Smooth muscle cell (in vitro differentiated cells): ENCODE measurements around the gene TTYH3. TPM values are rescaled to one million over a fixed set of nuclear protein-coding genes. Genes with fewer than 3 reads are reported as not detected.
"Not testable (repeated sequence)": the region's sequence is repeated elsewhere in the genome, so short reads cannot be mapped to it uniquely, and the experiment has no call there.

Source experiments
- DNase-seq: peaks from one replicate; lab custom pipeline; 2025; ENCODE audit not compliant: unreplicated experiment; lab: John Stamatoyannopoulos, UW
- H2AFZ ChIP-seq: fragments of 200-600 bp; sonication (generic); 2 replicates; pipeline ENCODE4 v1.6.0; 2016; ENCODE audit warnings: antibody characterized with exemption, low read depth, mild to moderate bottlenecking
- H3F3A ChIP-seq: fragments of 200-600 bp; sonication (generic); 2 replicates; pipeline ENCODE4 v1.6.0; 2017; ENCODE audit warnings: antibody characterized with exemption, low read depth
- H3K27ac ChIP-seq: fragments of 200-600 bp; sonication (generic); 2 replicates; pipeline ENCODE4 v1.5.1; 2016; ENCODE audit warnings: low read depth, mild to moderate bottlenecking
- H3K27me3 ChIP-seq: fragments of 200-600 bp; sonication (generic); 2 replicates; pipeline ENCODE4 v1.6.1; 2016; ENCODE audit warnings: low read depth, mild to moderate bottlenecking
- H3K36me3 ChIP-seq: fragments of 200-600 bp; sonication (generic); 2 replicates; pipeline ENCODE4 v1.5.1; 2016; ENCODE audit warnings: low read depth
- H3K4me1 ChIP-seq: fragments of 200-600 bp; sonication (generic); 2 replicates; pipeline ENCODE4 v1.5.1; 2016; ENCODE audit warnings: low read depth
- H3K4me2 ChIP-seq: fragments of 200-600 bp; sonication (generic); 2 replicates; pipeline ENCODE4 v1.6.0; 2016; ENCODE audit warnings: mild to moderate bottlenecking
- H3K4me3 ChIP-seq: fragments of 200-600 bp; sonication (generic); 2 replicates; pipeline ENCODE4 v1.5.1; 2016; ENCODE audit warnings: mild to moderate bottlenecking
- H3K79me2 ChIP-seq: fragments of 200-600 bp; sonication (generic); 2 replicates; pipeline ENCODE4 v1.6.0; 2016; ENCODE audit warnings: low read depth, mild to moderate bottlenecking
- H3K9ac ChIP-seq: fragments of 200-600 bp; sonication (generic); 2 replicates; pipeline ENCODE4 v1.6.0; 2016; ENCODE audit warnings: low read depth
- H3K9me3 ChIP-seq: fragments of 200-600 bp; sonication (generic); replicated peaks from 2 replicates; pipeline ENCODE4 v1.5.1; 2016; ENCODE audit warnings: low read depth
- H4K20me1 ChIP-seq: fragments of 200-600 bp; sonication (generic); 2 replicates; pipeline ENCODE4 v1.6.0; 2016; ENCODE audit warnings: low read depth
- WGBS: methylation state at CpG from one replicate; pipeline ENCODE4 v1.1.7; 2016; ENCODE audit warnings: low lambda C conversion rate; 5-methylcytosine and 5-hydroxymethylcytosine counted together
- polyA plus RNA-seq: library from polyadenylated mRNA; unstranded; fragments of >200 nt; fragmentation: Nextera tagmentation; extraction: Ambion mirVana; gene quantifications from 2 replicates; pipeline ENCODE4 v1.2.1, GENCODE V29; 2016
- total RNA-seq: library from RNA; depleted of rRNA; stranded (reverse); fragments of >200 nt; gene quantifications from 2 replicates; pipeline ENCODE4 v1.2.3, GENCODE V29; 2014
- TF ChIP-seq, protein P1 (sequence below): fragments of 200-600 bp; sonication (generic); IDR thresholded peaks from 2 replicates; pipeline ENCODE4 v1.5.1; 2017; ENCODE audit warnings: borderline replicate concordance, mild to moderate bottlenecking, antibody characterized with exemption; ENCODE audit not compliant: insufficient read depth, poor library complexity, severe bottlenecking

TTYH3 gene
- total and polyA plus RNA-seq, 2 experiments from 2014 or later: 51.5 to 179 TPM

DNA sequence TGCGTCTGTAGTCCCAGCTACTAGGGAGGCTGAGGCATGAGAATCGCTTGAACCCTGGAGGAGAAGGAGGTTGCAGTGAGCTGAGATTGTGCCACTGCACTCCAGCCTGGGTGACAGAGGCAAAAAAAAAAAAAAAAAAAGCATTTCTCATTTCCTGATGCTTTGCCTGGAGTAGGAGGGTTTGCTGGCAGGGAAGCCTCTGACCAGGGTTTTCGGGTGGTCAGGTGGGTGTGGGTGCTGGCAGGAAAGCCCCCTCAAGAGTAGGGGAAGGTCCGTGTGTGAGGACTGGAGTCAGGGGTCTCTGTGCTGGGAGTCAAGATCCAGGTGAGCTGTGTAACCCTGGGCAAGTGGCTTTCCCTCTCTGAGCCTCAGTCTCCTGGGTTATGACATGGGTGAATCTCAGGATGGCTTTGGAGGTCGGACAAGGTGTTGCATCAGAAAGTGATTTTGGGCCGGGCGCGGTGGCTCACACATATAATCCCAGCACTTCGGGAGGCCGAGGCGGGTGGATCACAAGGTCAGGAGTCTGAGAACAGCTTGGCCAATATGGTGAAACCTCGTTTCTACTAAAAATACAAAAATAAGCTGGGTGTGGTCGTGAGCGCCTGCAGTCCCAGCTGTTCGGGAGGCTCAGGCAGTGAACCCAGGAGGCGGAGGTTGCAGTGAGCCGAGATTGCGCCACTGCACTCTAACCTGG is 59.4 kb downstream of the TTYH3 start:
- Histone ChIP-seq H3K4me3 (no peak overlapping the region), H3K9me3 (no peaks in the 10 kb centered on the region), H3K4me2 (no peak overlapping the region), H3K27me3 (peaks cover 20% of the 10 kb centered on the region), H3K36me3 (no peaks in the 10 kb centered on the region), H3K27ac (no peak overlapping the region), H3K4me1 (no peaks in the 10 kb centered on the region), H4K20me1 (no peaks in the 10 kb centered on the region), H3K9ac (no peak overlapping the region), H3F3A (no peaks in the 10 kb centered on the region), H2AFZ (no peak overlapping the region), H3K79me2 (no peaks in the 10 kb centered on the region)
- TF ChIP-seq, protein P1, sequence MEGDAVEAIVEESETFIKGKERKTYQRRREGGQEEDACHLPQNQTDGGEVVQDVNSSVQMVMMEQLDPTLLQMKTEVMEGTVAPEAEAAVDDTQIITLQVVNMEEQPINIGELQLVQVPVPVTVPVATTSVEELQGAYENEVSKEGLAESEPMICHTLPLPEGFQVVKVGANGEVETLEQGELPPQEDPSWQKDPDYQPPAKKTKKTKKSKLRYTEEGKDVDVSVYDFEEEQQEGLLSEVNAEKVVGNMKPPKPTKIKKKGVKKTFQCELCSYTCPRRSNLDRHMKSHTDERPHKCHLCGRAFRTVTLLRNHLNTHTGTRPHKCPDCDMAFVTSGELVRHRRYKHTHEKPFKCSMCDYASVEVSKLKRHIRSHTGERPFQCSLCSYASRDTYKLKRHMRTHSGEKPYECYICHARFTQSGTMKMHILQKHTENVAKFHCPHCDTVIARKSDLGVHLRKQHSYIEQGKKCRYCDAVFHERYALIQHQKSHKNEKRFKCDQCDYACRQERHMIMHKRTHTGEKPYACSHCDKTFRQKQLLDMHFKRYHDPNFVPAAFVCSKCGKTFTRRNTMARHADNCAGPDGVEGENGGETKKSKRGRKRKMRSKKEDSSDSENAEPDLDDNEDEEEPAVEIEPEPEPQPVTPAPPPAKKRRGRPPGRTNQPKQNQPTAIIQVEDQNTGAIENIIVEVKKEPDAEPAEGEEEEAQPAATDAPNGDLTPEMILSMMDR: no peak
- WGBS: 97% methylated on average over 18 of the region's 18 CpGs
- no peak for DNase-seq

DNA sequence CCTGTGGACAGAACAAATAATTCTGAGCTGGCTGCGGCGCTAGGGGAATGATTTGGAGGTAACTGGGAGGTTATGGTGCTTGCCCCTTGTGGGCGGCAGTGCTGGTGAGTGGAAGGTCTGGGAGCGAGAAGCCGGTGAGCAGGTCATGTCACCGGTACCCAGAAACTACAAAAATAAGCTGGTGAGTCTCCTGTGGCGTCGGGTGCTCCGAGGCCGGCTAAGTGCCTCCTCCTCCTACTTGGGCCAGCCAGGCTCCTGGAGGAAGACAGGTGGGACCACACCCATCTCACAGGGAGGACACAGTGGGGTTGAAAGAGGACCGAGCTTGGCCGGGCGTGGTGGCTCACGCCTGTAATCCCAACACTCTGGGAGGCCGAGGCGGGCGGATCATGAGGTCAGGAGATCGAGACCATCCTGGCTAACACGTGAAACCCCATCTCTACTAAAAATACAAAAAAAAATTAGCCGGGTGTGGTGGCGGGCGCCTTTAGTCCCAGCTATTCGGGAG is 60.2 kb downstream of the TTYH3 start:
- not testable (repeated sequence) for H3K27ac ChIP-seq, H3K4me3 ChIP-seq, DNase-seq, H3K79me2 ChIP-seq, H3K9me3 ChIP-seq, H3K36me3 ChIP-seq, H4K20me1 ChIP-seq, H3K4me2 ChIP-seq, H3K4me1 ChIP-seq, H3K9ac ChIP-seq, H3F3A ChIP-seq, H2AFZ ChIP-seq
- 96% methylated on average over 23 of the region's 23 CpGs for WGBS
- H3K27me3 ChIP-seq: peaks cover 20% of the 10 kb centered on the region

DNA sequence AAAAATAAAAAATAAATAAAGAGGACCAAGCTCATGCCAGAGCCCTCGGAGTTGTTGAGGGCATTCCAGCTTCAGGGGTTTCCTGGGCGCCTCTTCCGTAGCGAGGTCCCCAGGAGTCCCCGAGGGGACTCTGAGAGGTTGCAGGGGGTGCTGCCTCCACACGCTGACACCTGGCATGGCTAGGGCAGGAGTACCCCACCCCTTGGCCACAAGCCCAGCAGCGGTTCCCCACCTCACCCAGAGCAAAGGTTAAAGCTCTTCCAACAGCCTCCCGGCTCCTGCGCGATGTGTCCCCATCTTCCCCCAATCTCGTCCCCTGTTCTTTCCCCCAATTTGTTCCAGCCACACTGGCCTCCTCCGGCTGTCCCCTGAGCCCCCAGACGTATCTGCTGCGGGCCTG is 60.8 kb downstream of the TTYH3 start:
- Histone ChIP-seq H3K4me3 (no peak overlapping the region), H3K4me2 (no peak overlapping the region), H3K9ac (no peak overlapping the region), H4K20me1 (no peaks in the 10 kb centered on the region), H3F3A (no peaks in the 10 kb centered on the region), H3K27me3 (peaks cover 19% of the 10 kb centered on the region), H3K27ac (no peak overlapping the region), H3K9me3 (no peaks in the 10 kb centered on the region), H3K36me3 (no peaks in the 10 kb centered on the region), H2AFZ (no peak overlapping the region), H3K4me1 (no peaks in the 10 kb centered on the region), H3K79me2 (no peaks in the 10 kb centered on the region)
- TF ChIP-seq, protein P1: no peak
- WGBS: 97% methylated on average over 14 of the region's 14 CpGs
- no peak for DNase-seq

DNA sequence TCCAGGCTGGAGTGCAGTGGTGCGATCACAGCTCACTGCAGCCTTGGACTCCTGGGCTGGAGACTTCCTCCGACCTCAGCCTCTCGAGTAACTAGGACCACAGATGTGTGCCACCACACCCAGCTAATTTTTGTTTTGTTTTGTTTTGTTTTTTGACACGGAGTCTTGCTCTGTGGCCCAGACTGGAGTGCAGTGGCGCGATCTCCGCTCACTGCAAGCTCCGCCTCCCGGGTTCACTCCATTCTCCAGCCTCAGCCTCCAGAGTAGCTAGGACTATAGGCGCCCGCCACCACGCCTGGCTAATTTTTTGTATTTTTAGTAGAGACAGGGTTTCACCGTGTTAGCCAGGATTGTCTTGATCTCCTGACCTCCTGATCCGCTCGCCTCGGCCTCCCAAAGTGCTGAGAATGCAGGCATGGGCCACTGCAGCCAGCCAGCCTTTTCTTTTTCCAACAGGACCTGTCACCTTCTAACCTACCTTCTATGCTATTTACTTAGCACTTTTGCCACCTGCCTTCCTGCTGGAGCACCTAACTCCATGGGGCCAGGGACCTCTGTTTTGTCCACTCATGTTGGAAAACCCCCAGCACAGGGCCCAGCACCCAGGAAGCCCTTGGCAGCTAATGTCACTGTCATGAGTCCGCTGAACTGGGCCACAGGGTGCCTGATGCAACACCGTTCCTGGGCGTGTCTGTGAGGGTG is 61.8 kb downstream of the TTYH3 start:
- not testable (repeated sequence) for H4K20me1 ChIP-seq, DNase-seq, H3K4me1 ChIP-seq, H3K27ac ChIP-seq, H3K9ac ChIP-seq, H3F3A ChIP-seq, H3K79me2 ChIP-seq, H3K4me3 ChIP-seq, H3K36me3 ChIP-seq, H3K4me2 ChIP-seq, H2AFZ ChIP-seq, H3K27me3 ChIP-seq, H3K9me3 ChIP-seq
- 95% methylated on average over 19 of the region's 19 CpGs for WGBS

DNA sequence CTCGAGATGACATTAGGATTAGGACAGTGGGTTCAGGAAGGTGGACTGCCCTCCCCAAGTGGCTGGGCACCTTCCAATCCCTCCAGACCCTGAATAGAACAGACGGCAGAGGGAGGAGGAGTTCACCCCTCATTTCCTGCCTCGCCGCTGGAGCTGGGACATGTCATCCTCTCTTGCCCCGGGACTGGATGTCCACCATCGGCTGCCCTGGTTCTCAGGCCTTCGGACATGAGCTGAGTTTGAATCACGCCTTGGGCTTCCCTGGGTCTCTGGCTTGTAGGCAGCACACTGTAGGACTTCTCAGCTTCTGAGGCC is 62.3 kb downstream of the TTYH3 start:
- H3K4me1 ChIP-seq, H3K27ac ChIP-seq, DNase-seq, H2AFZ ChIP-seq, H3K27me3 ChIP-seq, H3K4me2 ChIP-seq, H3K9ac ChIP-seq, H3K79me2 ChIP-seq, H3K36me3 ChIP-seq, H3K4me3 ChIP-seq, H3F3A ChIP-seq, H4K20me1 ChIP-seq, H3K9me3 ChIP-seq: not testable (repeated sequence)
- 88% methylated on average over 8 of the region's 8 CpGs for WGBS
